Left renal cortex interstitium (tissue), 4 donors: ENCODE measurements around the gene GFM2. TPM values are rescaled to one million over a fixed set of nuclear protein-coding genes. Genes with fewer than 3 reads are reported as not detected.
"Not testable (repeated sequence)": the region's sequence is repeated elsewhere in the genome, so short reads cannot be mapped to it uniquely, and the experiment has no call there.

Experiments
- DNase-seq, 4 donors: peaks; one replicate each; pipeline ENCODE4 v3.0.0-alpha.2; 2013; ENCODE audit warnings: low read depth in 4 of 4, low spot score in 2 of 4, missing footprints in 1 of 4
- polyA plus RNA-seq, 4 donors: library from polyadenylated mRNA; unstranded; fragments of 120-200 nt; gene quantifications; one replicate each; pipeline ENCODE4 v1.2.1, GENCODE V29; 2013; ENCODE audit not compliant: insufficient read length in 4 of 4

Gene GFM2
- 10 to 100 TPM; 44.1 to 61.8 (median 52.8) TPM for polyA plus RNA-seq

GRCh38 chr5:74766849-74767578, at the start of gene GFM2, which contains the start of gene NSA2:
GFM2 (minus strand) TSS chr5:74767117; CDS start chr5:74763742, 3,375 bp downstream.
NSA2 (plus strand) TSS chr5:74767249; CDS start chr5:74767361, 112 bp downstream.
- DNase-seq, result peak; percentile 74 to 92 (median 88)

GRCh38 chr5:74810915-74811314, 44.0 kb upstream of the GFM2 start:
- DNase-seq, result no peak

GRCh38 chr5:74801941-74802340, 35.0 kb upstream of the GFM2 start:
- DNase-seq, result no peak

GRCh38 chr5:74801197-74801596, 34.3 kb upstream of the GFM2 start:
- DNase-seq, result no peak

- no peak for DNase-seq
Measured at GRCh38 chr5:74798977-74799911, 32.3 kb upstream of the GFM2 start.

GRCh38 chr5:74791669-74792068, 24.8 kb upstream of the GFM2 start:
- DNase-seq, result not testable (repeated sequence)

GRCh38 chr5:74787424-74787823, 20.5 kb upstream of the GFM2 start:
- no peak for DNase-seq

- no peak for DNase-seq
Measured at GRCh38 chr5:74786851-74787250, 19.9 kb upstream of the GFM2 start.

- no peak for DNase-seq
Measured at GRCh38 chr5:74778609-74779008, 11.7 kb upstream of the GFM2 start.

- no peak for DNase-seq
Measured at GRCh38 chr5:74772359-74772758, 5.4 kb upstream of the GFM2 start.

- DNase-seq, result peak in 2 of 4 donors; percentile 5 to 10
Measured at GRCh38 chr5:74767579-74767913, 629 bp upstream of the GFM2 start.

- DNase-seq, result peak; percentile 20 to 58 (median 30)
Measured at GRCh38 chr5:74766418-74766848, 484 bp downstream of the GFM2 start.

GRCh38 chr5:74765929-74766328, 988 bp downstream of the GFM2 start:
- no peak for DNase-seq

GRCh38 chr5:74765201-74765600, 1.7 kb downstream of the GFM2 start:
- no peak for DNase-seq

GRCh38 chr5:74763504-74763903, 3.4 kb downstream of the GFM2 start:
- no peak for DNase-seq

- no peak for DNase-seq
Measured at GRCh38 chr5:74762599-74762998, 4.3 kb downstream of the GFM2 start.

GRCh38 chr5:74761241-74761640, 5.7 kb downstream of the GFM2 start:
- DNase-seq, result no peak

GRCh38 chr5:74748742-74749141, 18.2 kb downstream of the GFM2 start:
- DNase-seq, result not testable (repeated sequence)

GRCh38 chr5:74738406-74738805, 28.5 kb downstream of the GFM2 start:
- no peak for DNase-seq

- DNase-seq, result no peak
Measured at GRCh38 chr5:74736759-74737158, 30.2 kb downstream of the GFM2 start.

- DNase-seq, result no peak
Measured at GRCh38 chr5:74725331-74725730, 41.6 kb downstream of the GFM2 start.
